Measurements from ENCODE around the gene MAP3K21.

The MAP3K21 gene

GRCh38 chr1:233295237-233295974, 32.1 kb upstream of the MAP3K21 start, which contains the start of gene PCNX2:
Gene PCNX2 (minus strand): TSS chr1:233295725. CDS start chr1:233295478, 247 bp downstream.
- Histone ChIP-seq H3K9me3 (ENCODE audit: control insufficient read depth, insufficient read depth, low read length) (no peaks in the 10 kb centered on the region), H3K36me3 (ENCODE audit: control insufficient read depth, insufficient read depth, low read length) (no peaks in the 10 kb centered on the region), H3K27me3 (ENCODE audit: control insufficient read depth, insufficient read depth, low read length) (no peaks in the 10 kb centered on the region), H3K4me1 (ENCODE audit: control insufficient read depth, insufficient read depth, low read length) (peaks cover 4% of the 10 kb centered on the region), H3K4me3 (ENCODE audit: low read length) (peak within 1 kb of the TSS; percentile 82), H3K27ac (ENCODE audit: low read length) (no peak within 1 kb of the TSS)
- DNase-seq (ENCODE audit: low read depth, low spot score): peak; percentile 58
- WGBS (ENCODE audit: insufficient coverage, insufficient read length): no CpG with 5 or more reads among the region's 54 CpGs

- H3K27ac ChIP-seq (ENCODE audit: low read length): no peak overlapping the region
- no peak for DNase-seq (ENCODE audit: low read depth, low spot score)
- WGBS (ENCODE audit: insufficient coverage, insufficient read length): no CpG with 5 or more reads among the region's 5 CpGs
Observed at GRCh38 chr1:233295975-233296322, 31.6 kb upstream of the MAP3K21 start.

GRCh38 chr1:233299450-233299849, 28.1 kb upstream of the MAP3K21 start:
- Histone ChIP-seq H3K36me3 (ENCODE audit: control insufficient read depth, insufficient read depth, low read length) (no peaks in the 10 kb centered on the region), H3K27me3 (ENCODE audit: control insufficient read depth, insufficient read depth, low read length) (no peaks in the 10 kb centered on the region), H3K9me3 (ENCODE audit: control insufficient read depth, insufficient read depth, low read length) (no peaks in the 10 kb centered on the region), H3K4me1 (ENCODE audit: control insufficient read depth, insufficient read depth, low read length) (peaks cover 1% of the 10 kb centered on the region; the same call in 1 of the 2 replicates), H3K4me3 (ENCODE audit: low read length) (no peak overlapping the region), H3K27ac (ENCODE audit: low read length) (no peak overlapping the region)
- WGBS (ENCODE audit: insufficient coverage, insufficient read length): no CpG with 5 or more reads among the region's 5 CpGs
- no peak for DNase-seq (ENCODE audit: low read depth, low spot score)

More at GRCh38 chr1:233295975-233296322, 31.6 kb upstream of the MAP3K21 start:
- Histone ChIP-seq H3K4me1 (ENCODE audit: control insufficient read depth, insufficient read depth, low read length) (peaks cover 1% of the 10 kb centered on the region), H3K9me3 (ENCODE audit: control insufficient read depth, insufficient read depth, low read length) (no peaks in the 10 kb centered on the region), H3K36me3 (ENCODE audit: control insufficient read depth, insufficient read depth, low read length) (no peaks in the 10 kb centered on the region), H3K27me3 (ENCODE audit: control insufficient read depth, insufficient read depth, low read length) (no peaks in the 10 kb centered on the region), H3K4me3 (ENCODE audit: low read length) (no peak overlapping the region)

GRCh38 chr1:233300326-233300725, 27.2 kb upstream of the MAP3K21 start:
- H3K36me3 ChIP-seq (ENCODE audit: control insufficient read depth, insufficient read depth, low read length): no peaks in the 10 kb centered on the region
- H3K4me1 ChIP-seq (ENCODE audit: control insufficient read depth, insufficient read depth, low read length): peaks cover 1% of the 10 kb centered on the region; the same call in 1 of the 2 replicates
- no CpG with 5 or more reads among the region's 2 CpGs for WGBS (ENCODE audit: insufficient coverage, insufficient read length)
- H3K9me3 ChIP-seq (ENCODE audit: control insufficient read depth, insufficient read depth, low read length): no peaks in the 10 kb centered on the region
- H3K27ac ChIP-seq (ENCODE audit: low read length): no peak overlapping the region
- no peak overlapping the region for H3K4me3 ChIP-seq (ENCODE audit: low read length)
- H3K27me3 ChIP-seq (ENCODE audit: control insufficient read depth, insufficient read depth, low read length): no peaks in the 10 kb centered on the region
- no peak for DNase-seq (ENCODE audit: low read depth, low spot score)

GRCh38 chr1:233304489-233305102, 22.9 kb upstream of the MAP3K21 start:
- Histone ChIP-seq H3K36me3 (ENCODE audit: control insufficient read depth, insufficient read depth, low read length) (no peaks in the 10 kb centered on the region), H3K27me3 (ENCODE audit: control insufficient read depth, insufficient read depth, low read length) (no peaks in the 10 kb centered on the region), H3K9me3 (ENCODE audit: control insufficient read depth, insufficient read depth, low read length) (no peaks in the 10 kb centered on the region), H3K27ac (ENCODE audit: low read length) (no peak overlapping the region), H3K4me3 (ENCODE audit: low read length) (no peak overlapping the region), H3K4me1 (ENCODE audit: control insufficient read depth, insufficient read depth, low read length) (no peaks in the 10 kb centered on the region; the same call in 1 of the 2 replicates)
- no peak for DNase-seq (ENCODE audit: low read depth, low spot score)
- WGBS (ENCODE audit: insufficient coverage, insufficient read length): no CpG with 5 or more reads among the region's 1 CpG

- WGBS (ENCODE audit: insufficient coverage, insufficient read length): no CpG with 5 or more reads among the region's 4 CpGs
- no peaks in the 10 kb centered on the region for H3K36me3 ChIP-seq (ENCODE audit: control insufficient read depth, insufficient read depth, low read length)
- no peak overlapping the region for H3K27ac ChIP-seq (ENCODE audit: low read length)
- no peaks in the 10 kb centered on the region for H3K4me1 ChIP-seq (ENCODE audit: control insufficient read depth, insufficient read depth, low read length)
- H3K9me3 ChIP-seq (ENCODE audit: control insufficient read depth, insufficient read depth, low read length): no peaks in the 10 kb centered on the region
- DNase-seq (ENCODE audit: low read depth, low spot score): no peak
- H3K27me3 ChIP-seq (ENCODE audit: control insufficient read depth, insufficient read depth, low read length): no peaks in the 10 kb centered on the region
- no peak overlapping the region for H3K4me3 ChIP-seq (ENCODE audit: low read length)
Observed at GRCh38 chr1:233313434-233314155, 13.9 kb upstream of the MAP3K21 start.

- Histone ChIP-seq H3K9me3 (ENCODE audit: control insufficient read depth, insufficient read depth, low read length) (no peaks in the 10 kb centered on the region), H3K36me3 (ENCODE audit: control insufficient read depth, insufficient read depth, low read length) (no peaks in the 10 kb centered on the region), H3K4me1 (ENCODE audit: control insufficient read depth, insufficient read depth, low read length) (no peaks in the 10 kb centered on the region), H3K27me3 (ENCODE audit: control insufficient read depth, insufficient read depth, low read length) (no peaks in the 10 kb centered on the region), H3K27ac (ENCODE audit: low read length) (no peak overlapping the region), H3K4me3 (ENCODE audit: low read length) (no peak overlapping the region)
- no CpG with 5 or more reads among the region's 1 CpG for WGBS (ENCODE audit: insufficient coverage, insufficient read length)
- DNase-seq (ENCODE audit: low read depth, low spot score): no peak
Observed at GRCh38 chr1:233315718-233316301, 11.7 kb upstream of the MAP3K21 start.

- Histone ChIP-seq H3K4me1 (ENCODE audit: control insufficient read depth, insufficient read depth, low read length) (no peaks in the 10 kb centered on the region), H3K27ac (ENCODE audit: low read length) (no peak overlapping the region), H3K9me3 (ENCODE audit: control insufficient read depth, insufficient read depth, low read length) (no peaks in the 10 kb centered on the region), H3K36me3 (ENCODE audit: control insufficient read depth, insufficient read depth, low read length) (no peaks in the 10 kb centered on the region), H3K4me3 (ENCODE audit: low read length) (no peak overlapping the region), H3K27me3 (ENCODE audit: control insufficient read depth, insufficient read depth, low read length) (no peaks in the 10 kb centered on the region)
- WGBS (ENCODE audit: insufficient coverage, insufficient read length): no CpG with 5 or more reads among the region's 1 CpG
- no peak for DNase-seq (ENCODE audit: low read depth, low spot score)
Observed at GRCh38 chr1:233316473-233316872, 11.1 kb upstream of the MAP3K21 start.

GRCh38 chr1:233319272-233319671, 8.3 kb upstream of the MAP3K21 start:
- no peaks in the 10 kb centered on the region for H3K27me3 ChIP-seq (ENCODE audit: control insufficient read depth, insufficient read depth, low read length)
- H3K27ac ChIP-seq (ENCODE audit: low read length): no peak overlapping the region
- no CpG with 5 or more reads among the region's 6 CpGs for WGBS (ENCODE audit: insufficient coverage, insufficient read length)
- H3K9me3 ChIP-seq (ENCODE audit: control insufficient read depth, insufficient read depth, low read length): no peaks in the 10 kb centered on the region
- H3K36me3 ChIP-seq (ENCODE audit: control insufficient read depth, insufficient read depth, low read length): no peaks in the 10 kb centered on the region
- no peak overlapping the region for H3K4me3 ChIP-seq (ENCODE audit: low read length)
- H3K4me1 ChIP-seq (ENCODE audit: control insufficient read depth, insufficient read depth, low read length): no peaks in the 10 kb centered on the region
- no peak for DNase-seq (ENCODE audit: low read depth, low spot score)

- Histone ChIP-seq H3K4me3 (ENCODE audit: low read length) (no peak overlapping the region), H3K27ac (ENCODE audit: low read length) (no peak overlapping the region), H3K4me1 (ENCODE audit: control insufficient read depth, insufficient read depth, low read length) (no peaks in the 10 kb centered on the region), H3K27me3 (ENCODE audit: control insufficient read depth, insufficient read depth, low read length) (no peaks in the 10 kb centered on the region), H3K36me3 (ENCODE audit: control insufficient read depth, insufficient read depth, low read length) (no peaks in the 10 kb centered on the region), H3K9me3 (ENCODE audit: control insufficient read depth, insufficient read depth, low read length) (no peaks in the 10 kb centered on the region)
- no CpG with 5 or more reads among the region's 2 CpGs for WGBS (ENCODE audit: insufficient coverage, insufficient read length)
- no peak for DNase-seq (ENCODE audit: low read depth, low spot score)
Observed at GRCh38 chr1:233320023-233320422, 7.5 kb upstream of the MAP3K21 start.
